GM19043 (cell line): Measurements from ENCODE around the gene ZNF439.
"Not testable (repeated sequence)": the region's sequence is repeated elsewhere in the genome, so short reads cannot be mapped to it uniquely, and the experiment has no call there.

Source experiments
- ATAC-seq: cut with Tn5 transposase; IDR thresholded peaks from one replicate; pipeline ENCODE4 v1.9.1; 2021; ENCODE audit warnings: low read depth; ENCODE audit not compliant: unreplicated experiment

The ZNF439 gene

GRCh38 chr19:11848594-11849469 lies at the start of gene ZNF439:
ZNF439 (plus strand) TSS chr19:11848726; CDS start chr19:11848868, 142 bp downstream.
- peak; percentile 77 for ATAC-seq

- no peak for ATAC-seq
Observed at GRCh38 chr19:11806354-11807098, 42.0 kb upstream of the ZNF439 start.

GRCh38 chr19:11807099-11807380 lies 41.5 kb upstream of the ZNF439 start:
- no peak for ATAC-seq

- no peak for ATAC-seq
Observed at GRCh38 chr19:11813703-11814028, 34.9 kb upstream of the ZNF439 start.

GRCh38 chr19:11814029-11814699 lies 34.4 kb upstream of the ZNF439 start, which contains the start of gene ZNF440:
ZNF440 (plus strand) TSS chr19:11814273; CDS start chr19:11814448, 175 bp downstream.
- ATAC-seq = peak; percentile 97

- ATAC-seq = no peak
Observed at GRCh38 chr19:11814700-11815035, 33.9 kb upstream of the ZNF439 start.

GRCh38 chr19:11821474-11822109 lies 26.9 kb upstream of the ZNF439 start:
- no peak for ATAC-seq

GRCh38 chr19:11828957-11829876 lies 19.3 kb upstream of the ZNF439 start:
- not testable (repeated sequence) for ATAC-seq

GRCh38 chr19:11832253-11832912 lies 16.1 kb upstream of the ZNF439 start:
- no peak for ATAC-seq

GRCh38 chr19:11833541-11833940 lies 15.0 kb upstream of the ZNF439 start:
- no peak for ATAC-seq

GRCh38 chr19:11835626-11836066 lies 12.9 kb upstream of the ZNF439 start:
- not testable (repeated sequence) for ATAC-seq

GRCh38 chr19:11843722-11844121 lies 4.8 kb upstream of the ZNF439 start:
- no peak for ATAC-seq

- ATAC-seq = not testable (repeated sequence)
Observed at GRCh38 chr19:11847615-11848014, 911 bp upstream of the ZNF439 start.

- no peak for ATAC-seq
Observed at GRCh38 chr19:11848200-11848593, 329 bp upstream of the ZNF439 start.

GRCh38 chr19:11850289-11850688 lies 1.8 kb downstream of the ZNF439 start:
- ATAC-seq = not testable (repeated sequence)

- ATAC-seq = no peak
Observed at GRCh38 chr19:11853358-11853757, 4.8 kb downstream of the ZNF439 start.

GRCh38 chr19:11856596-11857250 lies 8.2 kb downstream of the ZNF439 start:
- ATAC-seq = no peak

GRCh38 chr19:11860721-11861120 lies 12.2 kb downstream of the ZNF439 start:
- ATAC-seq = no peak

GRCh38 chr19:11861301-11861700 lies 12.8 kb downstream of the ZNF439 start:
- no peak for ATAC-seq
